HCT116 (cell line): ENCODE measurements around the gene GTF2IRD1.

Source experiments
- CEBPB ChIP-seq: IDR thresholded peaks from 2 replicates; pipeline ENCODE4 v1.6.1; 2012; ENCODE audit warnings: low read depth
- EZH2 ChIP-seq: fragments of 200-600 bp; sonication (generic); IDR thresholded peaks from 2 replicates; pipeline ENCODE4 v1.6.1; 2017; ENCODE audit warnings: antibody characterized with exemption, mixed run types
- EZH2phosphoT487 ChIP-seq: fragments of 200-600 bp; IDR thresholded peaks from 2 replicates; pipeline ENCODE4 v1.6.1; 2018; ENCODE audit warnings: antibody characterized with exemption, borderline replicate concordance
- POLR2A ChIP-seq: IDR thresholded peaks from 2 replicates; pipeline ENCODE4 v1.7.0; 2011; ENCODE audit warnings: borderline replicate concordance; ENCODE audit not compliant: insufficient read depth, insufficient read length; ENCODE audit errors: extremely low read depth
- SRF ChIP-seq: IDR thresholded peaks from 2 replicates; pipeline ENCODE4 v1.6.1; 2012; ENCODE audit warnings: low read depth
- ZNF274 ChIP-seq: fragments of 200-500 bp; sonication (Bioruptor generic); IDR thresholded peaks from 2 replicates; pipeline ENCODE4 v1.6.1; 2014; ENCODE audit warnings: mild to moderate bottlenecking, low read depth, low read length, inconsistent platforms
- TF ChIP-seq, protein P1 (sequence below), 3 experiments: fragments of 200-600 bp in 1 of 3; sonication (generic) in 1 of 3; IDR thresholded peaks in 2 of 3; conservative IDR thresholded peaks in 1 of 3; 2 replicates each; pipeline ENCODE4 v1.5.1; 2012 to 2017; ENCODE audit warnings: low read depth in 2 of 3, low read length in 2 of 3, antibody characterized with exemption in 1 of 3, borderline replicate concordance in 1 of 3, control low read depth in 1 of 3, mild to moderate bottlenecking in 1 of 3, mixed read lengths in 1 of 3, mixed run types in 1 of 3, moderate library complexity in 1 of 3; ENCODE audit not compliant: insufficient read depth in 1 of 3
- TF ChIP-seq, protein P2 (sequence below): IDR thresholded peaks from 2 replicates; pipeline ENCODE4 v1.6.1; 2012

DNA sequence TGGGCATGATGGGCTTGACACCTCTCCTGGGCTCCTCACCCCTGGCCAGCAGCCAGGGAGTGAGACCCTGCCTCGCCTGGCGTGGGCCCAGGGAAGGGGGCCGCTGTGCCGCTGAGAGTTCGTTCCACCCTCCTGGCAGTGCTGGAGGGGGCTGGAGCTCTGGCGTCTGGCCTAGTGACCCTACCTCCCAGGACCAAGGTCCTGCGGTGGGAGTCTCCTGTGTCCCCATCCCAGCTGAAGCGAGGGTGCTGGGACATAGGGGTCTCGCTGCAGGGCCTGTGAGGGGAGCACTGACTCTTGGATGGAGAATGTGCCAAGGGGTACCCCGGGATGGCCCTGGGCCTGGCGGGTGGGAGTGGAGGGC lies 1.2 kb downstream of the GTF2IRD1 start:
- TF ChIP-seq EZH2 (no peak), CEBPB (no peak), ZNF274 (no peak), POLR2A (no peak), EZH2phosphoT487 (no peak), SRF (no peak)
- TF ChIP-seq, protein P1, sequence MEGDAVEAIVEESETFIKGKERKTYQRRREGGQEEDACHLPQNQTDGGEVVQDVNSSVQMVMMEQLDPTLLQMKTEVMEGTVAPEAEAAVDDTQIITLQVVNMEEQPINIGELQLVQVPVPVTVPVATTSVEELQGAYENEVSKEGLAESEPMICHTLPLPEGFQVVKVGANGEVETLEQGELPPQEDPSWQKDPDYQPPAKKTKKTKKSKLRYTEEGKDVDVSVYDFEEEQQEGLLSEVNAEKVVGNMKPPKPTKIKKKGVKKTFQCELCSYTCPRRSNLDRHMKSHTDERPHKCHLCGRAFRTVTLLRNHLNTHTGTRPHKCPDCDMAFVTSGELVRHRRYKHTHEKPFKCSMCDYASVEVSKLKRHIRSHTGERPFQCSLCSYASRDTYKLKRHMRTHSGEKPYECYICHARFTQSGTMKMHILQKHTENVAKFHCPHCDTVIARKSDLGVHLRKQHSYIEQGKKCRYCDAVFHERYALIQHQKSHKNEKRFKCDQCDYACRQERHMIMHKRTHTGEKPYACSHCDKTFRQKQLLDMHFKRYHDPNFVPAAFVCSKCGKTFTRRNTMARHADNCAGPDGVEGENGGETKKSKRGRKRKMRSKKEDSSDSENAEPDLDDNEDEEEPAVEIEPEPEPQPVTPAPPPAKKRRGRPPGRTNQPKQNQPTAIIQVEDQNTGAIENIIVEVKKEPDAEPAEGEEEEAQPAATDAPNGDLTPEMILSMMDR (IDR thresholded peaks at IDR 0.05 in 2 of 3, conservative IDR thresholded peaks at IDR 0.05 in 1 of 3; ENCODE audit: borderline replicate concordance in 1 of 3, insufficient read depth in 1 of 3, low read depth in 2 of 3, low read length in 2 of 3): no peak
- TF ChIP-seq, protein P2, sequence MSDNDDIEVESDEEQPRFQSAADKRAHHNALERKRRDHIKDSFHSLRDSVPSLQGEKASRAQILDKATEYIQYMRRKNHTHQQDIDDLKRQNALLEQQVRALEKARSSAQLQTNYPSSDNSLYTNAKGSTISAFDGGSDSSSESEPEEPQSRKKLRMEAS: no peak
